GM12878 (cell line): Measurements from ENCODE around the gene DUSP11.

Experiments used
- BMI1 ChIP-seq: fragments of 450-650 bp; IDR thresholded peaks from 2 replicates; pipeline ENCODE4 v1.6.1; 2016; ENCODE audit warnings: mild to moderate bottlenecking, moderate library complexity, borderline replicate concordance
- KLF5 ChIP-seq: fragments of 450-650 bp; IDR thresholded peaks from 2 replicates; pipeline ENCODE4 v1.6.1; 2014; ENCODE audit warnings: mild to moderate bottlenecking; ENCODE audit not compliant: partially characterized antibody
- MAX ChIP-seq: IDR thresholded peaks from 2 replicates; pipeline ENCODE4 v1.6.1; 2012; ENCODE audit warnings: low read depth, low read length, improper control_type of control experiment
- NFYA ChIP-seq: IDR thresholded peaks from 2 replicates; pipeline ENCODE4 v1.6.1; 2011; ENCODE audit warnings: low read depth, mild to moderate bottlenecking, low read length, improper control_type of control experiment, borderline replicate concordance
- NR2C1 ChIP-seq: fragments of 450-650 bp; IDR thresholded peaks from 2 replicates; pipeline ENCODE4 v1.6.1; 2017; ENCODE audit warnings: antibody characterized with exemption, mild to moderate bottlenecking, moderate library complexity
- RFX5 ChIP-seq: IDR thresholded peaks from 2 replicates; pipeline ENCODE4 v1.6.1; 2011; ENCODE audit warnings: low read depth, low read length, improper control_type of control experiment
- USF1 ChIP-seq: IDR thresholded peaks from 2 replicates; pipeline ENCODE4 v1.6.1; 2011; ENCODE audit warnings: borderline replicate concordance, low read depth, mild to moderate bottlenecking, moderate library complexity, mixed read lengths, low read length; ENCODE audit not compliant: insufficient read depth; ENCODE audit errors: extremely low read length
- USF2 ChIP-seq: IDR thresholded peaks from 2 replicates; pipeline ENCODE4 v1.6.1; 2011; ENCODE audit warnings: low read depth, low read length, improper control_type of control experiment, borderline replicate concordance
- TF ChIP-seq, protein P1 (sequence below), 3 experiments: IDR thresholded peaks in 2 of 3; conservative IDR thresholded peaks in 1 of 3; 2 replicates each; pipeline ENCODE4 v1.5.1; 2011; ENCODE audit warnings: low read depth in 3 of 3, low read length in 3 of 3, mild to moderate bottlenecking in 3 of 3, control low read depth in 2 of 3, moderate library complexity in 2 of 3, inconsistent platforms in 1 of 3, mixed read lengths in 1 of 3; ENCODE audit not compliant: control insufficient read depth in 2 of 3, insufficient read depth in 1 of 3; ENCODE audit errors: extremely low read depth in 1 of 3
- TF ChIP-seq, protein P2 (sequence below): IDR thresholded peaks from 2 replicates; pipeline ENCODE4 v1.6.1; 2011; ENCODE audit warnings: borderline replicate concordance, low read depth, mild to moderate bottlenecking, moderate library complexity, low read length; ENCODE audit not compliant: insufficient read depth, poor library complexity, severe bottlenecking

- TF ChIP-seq, protein P1, sequence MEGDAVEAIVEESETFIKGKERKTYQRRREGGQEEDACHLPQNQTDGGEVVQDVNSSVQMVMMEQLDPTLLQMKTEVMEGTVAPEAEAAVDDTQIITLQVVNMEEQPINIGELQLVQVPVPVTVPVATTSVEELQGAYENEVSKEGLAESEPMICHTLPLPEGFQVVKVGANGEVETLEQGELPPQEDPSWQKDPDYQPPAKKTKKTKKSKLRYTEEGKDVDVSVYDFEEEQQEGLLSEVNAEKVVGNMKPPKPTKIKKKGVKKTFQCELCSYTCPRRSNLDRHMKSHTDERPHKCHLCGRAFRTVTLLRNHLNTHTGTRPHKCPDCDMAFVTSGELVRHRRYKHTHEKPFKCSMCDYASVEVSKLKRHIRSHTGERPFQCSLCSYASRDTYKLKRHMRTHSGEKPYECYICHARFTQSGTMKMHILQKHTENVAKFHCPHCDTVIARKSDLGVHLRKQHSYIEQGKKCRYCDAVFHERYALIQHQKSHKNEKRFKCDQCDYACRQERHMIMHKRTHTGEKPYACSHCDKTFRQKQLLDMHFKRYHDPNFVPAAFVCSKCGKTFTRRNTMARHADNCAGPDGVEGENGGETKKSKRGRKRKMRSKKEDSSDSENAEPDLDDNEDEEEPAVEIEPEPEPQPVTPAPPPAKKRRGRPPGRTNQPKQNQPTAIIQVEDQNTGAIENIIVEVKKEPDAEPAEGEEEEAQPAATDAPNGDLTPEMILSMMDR (IDR thresholded peaks at IDR 0.05 in 2 of 3, conservative IDR thresholded peaks at IDR 0.05 in 1 of 3; ENCODE audit: control insufficient read depth in 2 of 3, extremely low read depth in 1 of 3, insufficient read depth in 1 of 3, low read depth in 3 of 3, low read length in 3 of 3): no peak
- TF ChIP-seq NR2C1: no peak
- TF ChIP-seq KLF5: no peak
- TF ChIP-seq, protein P2, sequence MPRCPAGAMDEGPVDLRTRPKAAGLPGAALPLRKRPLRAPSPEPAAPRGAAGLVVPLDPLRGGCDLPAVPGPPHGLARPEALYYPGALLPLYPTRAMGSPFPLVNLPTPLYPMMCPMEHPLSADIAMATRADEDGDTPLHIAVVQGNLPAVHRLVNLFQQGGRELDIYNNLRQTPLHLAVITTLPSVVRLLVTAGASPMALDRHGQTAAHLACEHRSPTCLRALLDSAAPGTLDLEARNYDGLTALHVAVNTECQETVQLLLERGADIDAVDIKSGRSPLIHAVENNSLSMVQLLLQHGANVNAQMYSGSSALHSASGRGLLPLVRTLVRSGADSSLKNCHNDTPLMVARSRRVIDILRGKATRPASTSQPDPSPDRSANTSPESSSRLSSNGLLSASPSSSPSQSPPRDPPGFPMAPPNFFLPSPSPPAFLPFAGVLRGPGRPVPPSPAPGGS: no peak
- no peak for TF ChIP-seq BMI1
- no peak for TF ChIP-seq MAX
- TF ChIP-seq RFX5: no peak
- TF ChIP-seq USF1: no peak
- no peak for TF ChIP-seq NFYA
- no peak for TF ChIP-seq USF2
Measured at GRCh38 chr2:73764945-73765344, 15.0 kb downstream of the DUSP11 start.
